Trophoblast cell (in vitro differentiated cells and primary cell): ENCODE results near the gene RAB15.

Experiments
- DNase-seq, 2 donors: peaks; one replicate each; pipeline ENCODE4 v3.0.0-alpha.2; 2016
- H2AFZ ChIP-seq: 2 replicates; pipeline ENCODE4 v1.6.1; 2013; ENCODE audit warnings: low read length, moderate library complexity, mild to moderate bottlenecking; ENCODE audit not compliant: insufficient read depth, poor library complexity
- H2AK5ac ChIP-seq: 2 replicates; pipeline ENCODE4 v1.6.1; 2013; ENCODE audit warnings: mild to moderate bottlenecking, low read length
- H2BK120ac ChIP-seq: 2 replicates; pipeline ENCODE4 v1.6.1; 2013; ENCODE audit warnings: low read length, mild to moderate bottlenecking, moderate library complexity; ENCODE audit not compliant: insufficient read depth, poor library complexity
- H2BK12ac ChIP-seq: 2 replicates; pipeline ENCODE4 v1.6.1; 2013; ENCODE audit warnings: mild to moderate bottlenecking, low read length, moderate library complexity
- H2BK5ac ChIP-seq: 2 replicates; pipeline ENCODE4 v1.6.1; 2013; ENCODE audit warnings: low read length, low read depth, moderate library complexity, mild to moderate bottlenecking; ENCODE audit not compliant: poor library complexity
- H3K14ac ChIP-seq: 2 replicates; pipeline ENCODE4 v1.6.1; 2013; ENCODE audit warnings: mild to moderate bottlenecking, low read length
- H3K18ac ChIP-seq: 2 replicates; pipeline ENCODE4 v1.6.1; 2013; ENCODE audit warnings: mild to moderate bottlenecking, low read length
- H3K23ac ChIP-seq: 2 replicates; pipeline ENCODE4 v1.6.1; 2013; ENCODE audit warnings: low read length
- H3K27ac ChIP-seq: 2 replicates; pipeline ENCODE4 v1.5.1; 2013; ENCODE audit warnings: low read depth, mild to moderate bottlenecking, inconsistent platforms, low read length, moderate library complexity
- H3K27me3 ChIP-seq: 2 replicates; pipeline ENCODE4 v1.6.1; 2013; ENCODE audit warnings: inconsistent platforms, mild to moderate bottlenecking, low read length, moderate library complexity; ENCODE audit not compliant: insufficient read depth
- H3K36me3 ChIP-seq, 2 experiments: 1 replicate in 1 of 2; 2 replicates in 1 of 2; pipeline ENCODE4 v1.6.1; 2013; ENCODE audit warnings: low read length in 2 of 2, mild to moderate bottlenecking in 2 of 2, moderate library complexity in 1 of 2; ENCODE audit not compliant: insufficient read depth in 2 of 2, control insufficient read depth in 1 of 2
- H3K4ac ChIP-seq: 2 replicates; pipeline ENCODE4 v1.6.1; 2013; ENCODE audit warnings: low read depth, mild to moderate bottlenecking, low read length, moderate library complexity
- H3K4me1 ChIP-seq, 2 experiments: 1 replicate in 1 of 2; 2 replicates in 1 of 2; pipeline ENCODE4 v1.6.1; 2013; ENCODE audit warnings: low read length in 2 of 2, mild to moderate bottlenecking in 2 of 2, moderate library complexity in 1 of 2; ENCODE audit not compliant: insufficient read depth in 2 of 2, control insufficient read depth in 1 of 2
- H3K4me2 ChIP-seq: 2 replicates; pipeline ENCODE4 v1.6.1; 2013; ENCODE audit warnings: inconsistent platforms, mild to moderate bottlenecking, low read length, moderate library complexity
- H3K4me3 ChIP-seq: 2 replicates; pipeline ENCODE4 v1.5.1; 2013; ENCODE audit warnings: mild to moderate bottlenecking, low read depth, low read length, inconsistent platforms
- H3K79me1 ChIP-seq: one replicate; pipeline ENCODE4 v1.6.1; 2013; ENCODE audit warnings: low read length
- H3K79me2 ChIP-seq: 2 replicates; pipeline ENCODE4 v1.6.1; 2013; ENCODE audit warnings: low read length, mild to moderate bottlenecking; ENCODE audit not compliant: control insufficient read depth, insufficient read depth, poor library complexity
- H3K9ac ChIP-seq: 2 replicates; pipeline ENCODE4 v1.6.1; 2013; ENCODE audit warnings: mild to moderate bottlenecking, low read length
- H3K9me3 ChIP-seq: 2 replicates; pipeline ENCODE4 v1.6.1; 2013; ENCODE audit warnings: low read depth, mild to moderate bottlenecking, control low read depth, inconsistent platforms, low read length; ENCODE audit not compliant: insufficient read depth
- H4K12ac ChIP-seq: 2 replicates; pipeline ENCODE4 v1.6.1; 2013; ENCODE audit warnings: low read depth, mild to moderate bottlenecking, low read length, moderate library complexity
- H4K8ac ChIP-seq: 2 replicates; pipeline ENCODE4 v1.6.1; 2013; ENCODE audit warnings: low read depth, mild to moderate bottlenecking, low read length, moderate library complexity
- H4K91ac ChIP-seq: one replicate; pipeline ENCODE4 v1.6.1; 2013; ENCODE audit warnings: low read depth, mild to moderate bottlenecking, low read length, moderate library complexity
- WGBS: extraction: QIAGEN DNeasy Blood & Tissue Kit; methylation state at CpG from one replicate; pipeline ENCODE4 v1.1.7; 2013; ENCODE audit warnings: missing lambda C conversion rate; ENCODE audit not compliant: insufficient read length, insufficient coverage; ENCODE audit errors: extremely low coverage; 5-methylcytosine and 5-hydroxymethylcytosine counted together

RAB15 gene

DNA sequence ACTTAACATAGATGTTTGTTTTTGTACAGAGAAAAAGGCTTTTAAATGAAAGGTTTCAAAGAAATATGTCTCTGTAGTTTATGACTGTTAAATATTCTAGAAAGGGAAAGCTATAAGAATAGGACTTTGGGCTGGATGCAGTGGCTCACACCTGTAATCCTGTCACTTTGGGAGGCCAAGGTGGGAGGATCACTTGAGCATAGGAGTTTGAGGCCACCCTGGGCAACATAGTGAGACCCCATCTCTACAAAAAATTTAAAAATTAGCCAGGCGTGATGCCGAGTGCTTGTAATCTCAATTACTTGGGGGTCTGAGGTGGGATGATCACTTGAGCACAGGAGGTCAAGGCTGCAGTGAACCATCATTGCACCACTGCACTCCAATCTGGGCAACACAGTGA lies 41.0 kb downstream of the RAB15 start:
- no peak overlapping the region for H2BK5ac ChIP-seq
- H3K27me3 ChIP-seq = no peaks in the 10 kb centered on the region
- H2BK12ac ChIP-seq = no peak overlapping the region
- H3K4me1 ChIP-seq = no peaks in the 10 kb centered on the region
- no peak overlapping the region for H3K4me2 ChIP-seq
- no peak overlapping the region for H2BK120ac ChIP-seq
- no peak overlapping the region for H3K4ac ChIP-seq
- H3K79me2 ChIP-seq = no peaks in the 10 kb centered on the region
- H3K14ac ChIP-seq = no peak overlapping the region
- no peak overlapping the region for H4K91ac ChIP-seq
- no CpG with 5 or more reads among the region's 2 CpGs for WGBS
- H3K18ac ChIP-seq = no peak overlapping the region
- H4K8ac ChIP-seq = no peak overlapping the region
- no peak overlapping the region for H3K27ac ChIP-seq
- no peaks in the 10 kb centered on the region for H3K9me3 ChIP-seq
- peaks cover 8 to 14% of the 10 kb centered on the region in 2 experiments for H3K36me3 ChIP-seq
- no peak overlapping the region for H2AFZ ChIP-seq
- H2AK5ac ChIP-seq = no peak overlapping the region
- no peak overlapping the region for H3K23ac ChIP-seq
- no peak overlapping the region for H3K4me3 ChIP-seq
- H3K79me1 ChIP-seq = no peaks in the 10 kb centered on the region
- no peak overlapping the region for H3K9ac ChIP-seq
- H4K12ac ChIP-seq = no peak overlapping the region
- no peak for DNase-seq

DNA sequence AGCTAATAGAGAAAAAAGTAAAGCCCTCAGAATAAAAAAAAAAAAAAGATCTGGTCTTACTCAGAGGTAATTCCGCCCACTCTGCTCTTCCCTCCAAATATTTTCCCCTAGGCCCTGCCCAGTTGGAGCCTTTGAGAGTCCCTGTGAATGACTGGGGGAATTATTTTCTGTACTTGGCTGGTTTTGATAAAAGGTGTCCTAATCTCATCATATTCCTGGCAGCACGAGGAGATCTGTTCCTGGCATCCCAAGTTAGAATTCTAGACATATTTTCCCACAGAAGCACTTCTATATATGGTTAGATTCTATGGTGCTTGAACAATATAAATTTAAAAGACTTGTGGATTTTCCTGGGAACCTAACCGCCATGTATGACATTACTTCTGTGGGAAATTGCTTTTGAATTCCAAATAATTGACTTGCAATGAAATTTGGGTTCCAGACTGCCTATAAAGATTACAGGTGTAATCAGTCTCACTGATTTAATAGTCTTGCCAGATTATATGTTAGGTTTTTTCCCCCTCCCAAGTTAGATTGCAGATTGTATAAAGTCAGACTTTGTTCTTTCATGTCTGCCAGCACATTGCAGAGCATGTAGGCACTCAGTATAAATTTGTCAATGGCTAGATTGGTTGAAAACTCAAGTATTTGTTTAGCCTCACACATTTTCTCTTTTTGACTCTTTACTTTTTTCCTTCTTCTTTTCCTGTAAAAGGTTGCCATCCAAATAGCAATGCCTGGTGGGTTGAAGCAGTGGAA lies 41.9 kb downstream of the RAB15 start:
- Histone ChIP-seq H3K4me1 (no peaks in the 10 kb centered on the region), H2BK5ac (no peak overlapping the region), H2BK12ac (no peak overlapping the region), H3K4me2 (no peak overlapping the region), H4K12ac (no peak overlapping the region), H3K9me3 (no peaks in the 10 kb centered on the region), H2AFZ (no peak overlapping the region), H2BK120ac (no peak overlapping the region), H3K36me3 (peaks cover 9 to 15% of the 10 kb centered on the region in 2 experiments), H3K79me2 (no peaks in the 10 kb centered on the region), H4K8ac (no peak overlapping the region), H3K4me3 (no peak overlapping the region), H3K9ac (no peak overlapping the region), H2AK5ac (no peak overlapping the region), H3K27ac (no peak overlapping the region), H4K91ac (no peak overlapping the region), H3K79me1 (no peaks in the 10 kb centered on the region), H3K14ac (no peak overlapping the region), H3K4ac (no peak overlapping the region), H3K27me3 (no peaks in the 10 kb centered on the region), H3K18ac (no peak overlapping the region), H3K23ac (no peak overlapping the region)
- no peak for DNase-seq
- WGBS = no CpG with 5 or more reads among the region's 3 CpGs

DNA sequence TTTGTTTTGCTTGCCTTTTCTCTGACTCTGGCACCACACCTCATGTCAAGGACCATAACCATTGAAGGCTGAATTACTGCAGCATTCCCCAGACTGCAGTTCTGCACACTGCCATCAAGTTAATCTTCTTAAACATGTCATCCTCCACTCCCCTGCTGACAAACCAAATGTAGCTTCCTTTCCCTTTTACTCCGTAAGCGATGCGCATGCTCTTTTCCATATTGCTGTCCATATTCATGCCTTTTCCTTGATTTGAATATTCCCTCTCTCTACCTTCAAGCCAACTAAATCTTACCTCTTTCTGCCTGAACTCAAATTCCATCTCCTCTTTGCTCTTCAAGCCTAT lies 43.1 kb downstream of the RAB15 start:
- no peak for DNase-seq
- Histone ChIP-seq H3K4me3 (no peak overlapping the region), H3K18ac (no peak overlapping the region), H3K79me1 (no peaks in the 10 kb centered on the region), H3K14ac (no peak overlapping the region), H2BK5ac (no peak overlapping the region), H2AK5ac (no peak overlapping the region), H3K4me1 (no peaks in the 10 kb centered on the region), H2AFZ (no peak overlapping the region), H3K9ac (no peak overlapping the region), H3K36me3 (peaks cover 7 to 13% of the 10 kb centered on the region in 2 experiments), H3K4me2 (no peak overlapping the region), H2BK120ac (no peak overlapping the region), H3K4ac (no peak overlapping the region), H4K91ac (no peak overlapping the region), H3K27ac (no peak overlapping the region), H3K9me3 (no peaks in the 10 kb centered on the region), H3K23ac (no peak overlapping the region), H2BK12ac (no peak overlapping the region), H4K8ac (no peak overlapping the region), H3K79me2 (no peaks in the 10 kb centered on the region), H3K27me3 (no peaks in the 10 kb centered on the region), H4K12ac (no peak overlapping the region)
- no CpG with 5 or more reads among the region's 3 CpGs for WGBS

DNA sequence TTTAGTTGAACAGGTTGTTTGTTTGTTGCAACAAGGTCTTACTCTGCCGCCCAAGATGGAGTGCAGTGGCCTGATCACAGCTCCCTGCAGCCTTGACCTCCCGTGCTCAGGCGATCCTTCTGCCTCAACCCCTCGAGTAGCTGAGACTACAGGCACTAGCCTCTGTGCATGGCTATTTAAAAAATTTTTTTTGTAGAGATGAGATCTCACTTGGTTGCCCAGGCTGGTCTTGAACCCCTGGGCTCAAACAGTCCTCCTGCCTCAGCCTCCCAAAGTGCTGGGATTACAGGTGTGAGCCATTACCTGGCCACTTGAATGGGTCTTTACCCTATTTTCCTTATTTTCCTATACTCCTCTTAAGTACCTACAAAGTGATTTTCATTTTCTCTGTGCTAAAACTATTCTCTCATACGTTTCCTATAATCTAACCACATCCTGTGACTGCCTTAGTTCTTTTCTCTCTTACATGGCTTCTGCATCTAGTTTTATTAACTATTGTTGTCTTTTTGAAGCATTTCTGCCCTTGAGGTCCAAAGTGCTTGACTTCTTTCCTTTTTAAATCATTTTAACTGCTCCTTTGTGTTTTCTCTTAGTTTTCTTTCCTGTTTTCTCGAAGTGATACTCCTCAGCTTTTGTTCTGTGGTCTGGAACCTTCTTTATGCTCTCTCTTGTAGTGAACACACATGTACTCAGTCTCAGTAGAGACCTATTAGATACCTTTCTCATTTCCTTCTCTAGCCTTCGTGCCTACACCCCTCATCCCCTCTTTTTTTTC lies 43.7 kb downstream of the RAB15 start:
- H3K4ac ChIP-seq = no peak overlapping the region
- no peak overlapping the region for H2AFZ ChIP-seq
- H2BK120ac ChIP-seq = no peak overlapping the region
- H3K4me3 ChIP-seq = no peak overlapping the region
- H3K36me3 ChIP-seq = peaks cover 6 to 11% of the 10 kb centered on the region in 2 experiments
- no peaks in the 10 kb centered on the region for H3K79me2 ChIP-seq
- H4K8ac ChIP-seq = no peak overlapping the region
- H3K9me3 ChIP-seq = no peaks in the 10 kb centered on the region
- DNase-seq = no peak
- no peak overlapping the region for H3K14ac ChIP-seq
- no peak overlapping the region for H3K4me2 ChIP-seq
- H2BK12ac ChIP-seq = no peak overlapping the region
- H3K9ac ChIP-seq = no peak overlapping the region
- no peak overlapping the region for H3K27ac ChIP-seq
- no peaks in the 10 kb centered on the region for H3K79me1 ChIP-seq
- no peak overlapping the region for H2AK5ac ChIP-seq
- no peak overlapping the region for H4K12ac ChIP-seq
- no peak overlapping the region for H2BK5ac ChIP-seq
- H3K27me3 ChIP-seq = no peaks in the 10 kb centered on the region
- H3K23ac ChIP-seq = no peak overlapping the region
- no peaks in the 10 kb centered on the region for H3K4me1 ChIP-seq
- no CpG with 5 or more reads among the region's 7 CpGs for WGBS
- no peak overlapping the region for H4K91ac ChIP-seq
- H3K18ac ChIP-seq = no peak overlapping the region
